Stimulated activated naive CD4-positive, alpha-beta T cell (primary cell): ENCODE measurements around the gene PRSS22.

ENCODE experiments used
- DNase-seq, 6 experiments: peaks; one replicate each; lab custom pipeline; 2025; lab: John Stamatoyannopoulos, UW

The PRSS22 gene

DNA sequence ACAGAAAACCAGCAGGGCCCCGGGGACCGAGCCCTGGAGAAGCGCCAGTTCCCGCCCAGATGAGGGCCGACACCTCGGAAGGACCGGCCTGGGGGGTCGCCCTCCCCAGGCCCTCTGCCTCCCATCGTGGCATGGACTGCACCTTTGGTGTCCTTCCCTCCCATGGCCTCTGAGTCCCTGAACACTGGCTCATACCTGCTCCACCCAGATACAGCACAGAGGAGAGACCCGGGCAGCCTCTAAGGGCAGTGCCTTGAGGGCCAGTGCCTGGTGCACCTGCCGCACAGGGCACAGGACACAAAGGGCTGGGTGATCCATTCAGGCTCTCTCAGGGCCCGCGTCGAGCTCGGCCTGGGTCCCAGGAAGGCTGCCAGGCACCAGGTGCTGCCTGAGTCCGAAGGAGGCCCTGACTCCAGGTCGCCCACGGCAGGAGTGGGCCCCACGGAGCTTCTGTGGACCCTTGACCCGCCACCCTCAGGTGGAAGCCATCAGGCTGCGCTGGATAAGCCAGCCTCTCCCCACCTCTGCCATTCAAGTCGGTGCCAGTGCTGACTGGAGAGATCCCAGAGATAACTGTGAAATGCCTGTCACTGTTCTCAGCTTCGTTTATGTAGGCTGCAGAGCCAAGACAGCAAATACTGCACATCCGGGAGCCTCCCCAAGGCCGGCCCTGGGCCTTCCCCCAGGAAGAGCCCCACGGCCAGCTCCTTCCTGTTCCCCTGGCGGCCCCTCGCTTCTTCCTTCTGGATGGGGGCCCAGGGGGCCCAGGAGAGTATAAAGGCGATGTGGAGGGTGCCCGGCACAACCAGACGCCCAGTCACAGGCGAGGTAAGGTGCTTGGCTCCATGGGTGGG is 28.2 kb downstream of the PRSS22 start, which contains the start of gene ZG16B:
Gene ZG16B, plus strand, starts transcription at position 803 of the 854 bp plus-strand sequence. CDS start 139 bp downstream, outside the sequence.
- no peak for DNase-seq

DNA sequence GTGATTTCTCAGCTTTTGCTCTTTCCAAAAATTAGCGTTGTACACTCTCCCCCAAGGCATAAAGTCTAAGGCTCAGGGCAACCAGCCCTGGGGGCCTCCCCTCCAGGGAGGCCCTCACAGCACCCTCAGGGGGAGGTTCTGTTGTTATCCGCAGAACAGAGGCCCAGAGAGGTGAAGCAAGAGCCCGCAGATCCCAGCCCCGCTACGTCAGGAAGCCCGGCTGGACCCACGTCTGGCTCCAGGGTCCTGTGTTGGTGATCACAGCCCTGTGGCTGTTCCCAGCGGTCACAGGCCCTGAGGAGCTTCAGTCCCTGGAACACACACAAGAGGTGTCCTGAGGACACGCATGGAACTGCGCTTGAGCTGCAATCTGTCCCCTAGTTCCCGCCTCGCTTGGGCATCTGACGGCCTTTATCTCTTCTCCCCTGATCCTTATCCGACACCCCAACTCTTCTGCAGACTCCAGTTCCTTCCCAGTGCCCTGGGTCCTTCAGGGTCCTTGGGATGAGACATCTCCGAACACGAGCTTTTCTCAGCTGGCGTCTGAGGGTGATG is 29.0 kb downstream of the PRSS22 start:
- no peak for DNase-seq

GRCh38 chr16:2828521-2828840 is 29.5 kb downstream of the PRSS22 start:
- DNase-seq: no peak

- DNase-seq: no peak
These were observed 30.0 kb downstream of the PRSS22 start for GRCh38 chr16:2827831-2828520.

- DNase-seq: no peak
These were observed 30.6 kb downstream of the PRSS22 start for GRCh38 chr16:2827374-2827791.

GRCh38 chr16:2826591-2827373 is 31.2 kb downstream of the PRSS22 start:
- no peak for DNase-seq

GRCh38 chr16:2825906-2826305 is 32.1 kb downstream of the PRSS22 start:
- DNase-seq: no peak

- no peak for DNase-seq
These were observed 32.8 kb downstream of the PRSS22 start for GRCh38 chr16:2825049-2825742.

- DNase-seq: no peak
These were observed 33.3 kb downstream of the PRSS22 start for GRCh38 chr16:2824626-2825025.

- DNase-seq: no peak
These were observed 35.5 kb downstream of the PRSS22 start for GRCh38 chr16:2822496-2822895.

DNA sequence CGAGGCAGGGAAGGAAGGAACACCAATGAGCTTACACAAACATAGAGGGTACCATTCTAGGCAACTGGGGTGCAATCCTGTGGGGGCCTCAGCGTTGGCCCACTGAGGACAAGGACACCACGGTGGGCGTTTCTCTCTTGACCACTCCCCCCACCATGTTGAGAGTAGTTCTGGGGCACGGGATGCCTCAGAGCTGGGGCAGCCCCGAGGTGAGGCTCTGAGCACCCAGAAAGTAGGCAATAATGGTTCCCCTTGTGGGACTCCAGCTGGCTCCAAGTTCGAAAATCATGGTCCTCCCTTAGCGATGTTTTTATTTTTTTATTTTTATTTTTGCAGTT is 35.8 kb downstream of the PRSS22 start:
- DNase-seq: no peak

DNA sequence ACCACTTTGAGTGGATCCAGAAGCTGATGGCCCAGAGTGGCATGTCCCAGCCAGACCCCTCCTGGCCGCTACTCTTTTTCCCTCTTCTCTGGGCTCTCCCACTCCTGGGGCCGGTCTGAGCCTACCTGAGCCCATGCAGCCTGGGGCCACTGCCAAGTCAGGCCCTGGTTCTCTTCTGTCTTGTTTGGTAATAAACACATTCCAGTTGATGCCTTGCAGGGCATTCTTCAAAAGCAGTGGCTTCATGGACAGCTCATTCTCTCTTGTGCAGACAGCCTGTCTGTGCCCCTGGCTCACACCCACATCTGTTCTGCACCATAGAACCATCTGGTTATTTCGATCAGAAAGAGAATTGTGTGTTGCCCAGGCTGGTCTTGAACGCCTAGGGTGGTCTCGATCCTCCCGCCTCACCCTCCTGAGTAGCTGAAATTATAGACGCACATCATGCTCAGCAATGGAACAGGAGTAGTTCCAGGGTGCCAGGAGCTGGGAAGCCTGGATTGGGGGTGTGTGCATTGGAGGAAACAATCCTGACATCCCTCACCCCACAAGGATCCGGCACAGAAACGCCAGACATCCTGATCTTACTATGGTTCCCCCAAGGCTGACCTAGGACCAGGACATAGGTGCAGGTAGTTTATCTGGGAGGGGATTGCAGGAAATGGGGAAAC is 36.3 kb downstream of the PRSS22 start:
- DNase-seq: no peak

DNA sequence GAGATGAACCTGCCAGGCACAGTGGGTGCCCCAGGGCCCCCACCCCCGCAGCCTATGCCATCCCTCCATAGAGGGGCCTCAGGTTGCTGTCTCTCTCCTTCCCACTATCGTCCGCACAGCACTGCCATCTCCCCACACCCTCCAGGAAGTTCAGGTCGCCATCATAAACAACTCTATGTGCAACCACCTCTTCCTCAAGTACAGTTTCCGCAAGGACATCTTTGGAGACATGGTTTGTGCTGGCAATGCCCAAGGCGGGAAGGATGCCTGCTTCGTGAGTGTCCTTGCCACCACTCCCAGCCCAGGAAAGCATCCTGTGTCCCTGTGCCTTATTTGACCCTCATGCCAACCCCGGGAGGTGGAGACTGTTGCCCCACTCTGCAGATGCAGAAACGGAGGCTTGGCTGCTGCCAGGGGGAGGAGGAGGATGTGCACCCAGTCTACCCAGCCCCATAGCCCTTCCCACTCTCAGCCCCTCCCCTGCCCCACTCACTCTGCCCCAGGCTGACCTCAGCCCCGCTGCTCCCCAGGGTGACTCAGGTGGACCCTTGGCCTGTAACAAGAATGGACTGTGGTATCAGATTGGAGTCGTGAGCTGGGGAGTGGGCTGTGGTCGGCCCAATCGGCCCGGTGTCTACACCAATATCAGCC is 37.0 kb downstream of the PRSS22 start:
- DNase-seq: no peak

GRCh38 chr16:2819939-2820835 is 37.8 kb downstream of the PRSS22 start:
- no peak for DNase-seq

- DNase-seq: no peak
These were observed 38.6 kb downstream of the PRSS22 start for GRCh38 chr16:2819179-2819938.

GRCh38 chr16:2818272-2818876 is 39.6 kb downstream of the PRSS22 start:
- DNase-seq: no peak

- DNase-seq: peak in 1 of 6 experiments; percentile 40
These were observed 40.4 kb downstream of the PRSS22 start for GRCh38 chr16:2817340-2818271.
